HEK293 (cell line): ENCODE data around the gene ERH.

Experiments
- CTCF ChIA-PET: fragments of 350-600 bp; formaldehyde crosslinking; extraction: SDS; loops from one replicate; lab custom pipeline; 2021; ENCODE audit warnings: antibody characterized with exemption; lab: Yijun Ruan, JAX
- POLR2A ChIA-PET: fragments of 300-600 bp; formaldehyde crosslinking; extraction: SDS; loops from one replicate; lab custom pipeline; 2020; ENCODE audit warnings: antibody characterized with exemption, inconsistent platforms; lab: Yijun Ruan, JAX
- H3K27ac ChIP-seq: fragments of 200-500 bp; sonication (Bioruptor generic); 2 replicates; pipeline ENCODE4 v1.5.1; 2014; ENCODE audit warnings: low read depth, low read length, control low read depth, inconsistent platforms; ENCODE audit errors: extremely low read depth
- H3K36me3 ChIP-seq, 2 experiments: fragments of 200-500 bp in 1 of 2; sonication (Bioruptor generic) in 1 of 2; 1 replicate in 1 of 2; 2 replicates in 1 of 2; pipeline ENCODE4 v1.5.1; 2014 to 2017; ENCODE audit warnings: inconsistent platforms in 2 of 2, low read length in 2 of 2; ENCODE audit not compliant: control insufficient read depth in 2 of 2, insufficient read depth in 1 of 2
- H3K4me1 ChIP-seq: fragments of 200-500 bp; sonication (Bioruptor generic); 2 replicates; pipeline ENCODE4 v1.5.1; 2014; ENCODE audit warnings: mild to moderate bottlenecking, low read length, inconsistent platforms; ENCODE audit not compliant: control insufficient read depth, insufficient read depth
- H3K4me3 ChIP-seq: 2 replicates; pipeline ENCODE4 v1.5.1; 2011; ENCODE audit warnings: low read depth, mild to moderate bottlenecking, control low read depth, low read length, moderate library complexity
- H3K9me3 ChIP-seq: fragments of 200-500 bp; sonication (Bioruptor generic); 2 replicates; pipeline ENCODE4 v1.5.1; 2014; ENCODE audit warnings: low read depth, low read length, inconsistent platforms; ENCODE audit not compliant: control insufficient read depth, insufficient read depth
- GLIS1 ChIP-seq: fragments of 450-650 bp; formaldehyde crosslinking; IDR thresholded peaks from 2 replicates; pipeline ENCODE4 v1.5.1; 2016; ENCODE audit warnings: missing biosample characterization, missing genetic modification characterization
- KLF1 ChIP-seq: fragments of 450-650 bp; formaldehyde crosslinking; IDR thresholded peaks from 2 replicates; pipeline ENCODE4 v1.5.1; 2016; ENCODE audit warnings: missing biosample characterization, missing genetic modification characterization
- KLF10 ChIP-seq: fragments of 450-650 bp; IDR thresholded peaks from 2 replicates; pipeline ENCODE4 v1.5.1; 2018; ENCODE audit warnings: missing biosample characterization, mild to moderate bottlenecking, missing genetic modification characterization
- KLF17 ChIP-seq: fragments of 450-650 bp; formaldehyde crosslinking; IDR thresholded peaks from 2 replicates; pipeline ENCODE4 v1.5.1; 2016; ENCODE audit warnings: missing biosample characterization, missing genetic modification characterization
- SETDB1 ChIP-seq: IDR thresholded peaks from one replicate; pipeline ENCODE4 v1.6.1; 2017; ENCODE audit warnings: mild to moderate bottlenecking, low read length, moderate library complexity, mixed read lengths; ENCODE audit not compliant: insufficient read length
- SP2 ChIP-seq: fragments of 450-650 bp; formaldehyde crosslinking; IDR thresholded peaks from 2 replicates; pipeline ENCODE4 v1.5.1; 2016; ENCODE audit warnings: missing biosample characterization, missing genetic modification characterization
- YY1 ChIP-seq: fragments of 450-650 bp; formaldehyde crosslinking; IDR thresholded peaks from 2 replicates; pipeline ENCODE4 v1.5.1; 2018; ENCODE audit warnings: missing biosample characterization, missing genetic modification characterization
- YY2 ChIP-seq: fragments of 450-650 bp; formaldehyde crosslinking; IDR thresholded peaks from 2 replicates; pipeline ENCODE4 v1.5.1; 2016; ENCODE audit warnings: missing biosample characterization, missing genetic modification characterization
- ZBTB1 ChIP-seq: fragments of 450-650 bp; formaldehyde crosslinking; IDR thresholded peaks from 2 replicates; pipeline ENCODE4 v1.5.1; 2016; ENCODE audit warnings: missing biosample characterization, missing genetic modification characterization
- ZFP37 ChIP-seq: fragments of 450-650 bp; formaldehyde crosslinking; IDR thresholded peaks from 2 replicates; pipeline ENCODE4 v1.5.1; 2016; ENCODE audit warnings: missing biosample characterization, missing genetic modification characterization
- ZFP41 ChIP-seq: fragments of 450-650 bp; formaldehyde crosslinking; IDR thresholded peaks from 2 replicates; pipeline ENCODE4 v1.5.1; 2016; ENCODE audit warnings: missing biosample characterization, missing genetic modification characterization, borderline replicate concordance
- ZIC2 ChIP-seq: fragments of 450-650 bp; formaldehyde crosslinking; IDR thresholded peaks from 2 replicates; pipeline ENCODE4 v1.5.1; 2016; ENCODE audit warnings: missing biosample characterization, missing genetic modification characterization
- ZNF114 ChIP-seq: fragments of 450-650 bp; formaldehyde crosslinking; IDR thresholded peaks from 2 replicates; pipeline ENCODE4 v1.5.0; 2017; ENCODE audit warnings: missing biosample characterization, missing genetic modification characterization
- ZNF146 ChIP-seq: fragments of 450-650 bp; formaldehyde crosslinking; IDR thresholded peaks from 2 replicates; pipeline ENCODE4 v1.5.1; 2016; ENCODE audit warnings: missing biosample characterization, missing genetic modification characterization
- ZNF23 ChIP-seq: fragments of 450-650 bp; formaldehyde crosslinking; IDR thresholded peaks from 2 replicates; pipeline ENCODE4 v1.5.1; 2016; ENCODE audit warnings: missing biosample characterization, missing genetic modification characterization, borderline replicate concordance
- ZNF24 ChIP-seq: fragments of 450-650 bp; formaldehyde crosslinking; IDR thresholded peaks from 2 replicates; pipeline ENCODE4 v1.5.1; 2016; ENCODE audit warnings: missing biosample characterization, missing genetic modification characterization
- ZNF266 ChIP-seq: fragments of 450-650 bp; formaldehyde crosslinking; IDR thresholded peaks from 2 replicates; pipeline ENCODE4 v1.5.1; 2016; ENCODE audit warnings: missing biosample characterization, missing genetic modification characterization, low read depth
- ZNF280D ChIP-seq: fragments of 450-650 bp; formaldehyde crosslinking; IDR thresholded peaks from 2 replicates; pipeline ENCODE4 v1.5.1; 2016; ENCODE audit warnings: missing biosample characterization, missing genetic modification characterization
- ZNF398 ChIP-seq: fragments of 450-650 bp; formaldehyde crosslinking; IDR thresholded peaks from 2 replicates; pipeline ENCODE4 v1.5.1; 2017; ENCODE audit warnings: missing biosample characterization, missing genetic modification characterization
- ZNF529 ChIP-seq: fragments of 450-650 bp; formaldehyde crosslinking; IDR thresholded peaks from 2 replicates; pipeline ENCODE4 v1.5.1; 2017; ENCODE audit warnings: missing genetic modification characterization, missing biosample characterization; ENCODE audit not compliant: insufficient replicate concordance
- ZNF544 ChIP-seq: fragments of 450-650 bp; formaldehyde crosslinking; IDR thresholded peaks from 2 replicates; pipeline ENCODE4 v1.5.0; 2017; ENCODE audit warnings: missing biosample characterization, missing genetic modification characterization
- ZNF623 ChIP-seq: fragments of 450-650 bp; formaldehyde crosslinking; IDR thresholded peaks from 2 replicates; pipeline ENCODE4 v1.5.1; 2016; ENCODE audit warnings: missing biosample characterization, missing genetic modification characterization
- ZNF660 ChIP-seq: fragments of 450-650 bp; IDR thresholded peaks from 2 replicates; pipeline ENCODE4 v1.5.1; 2018; ENCODE audit warnings: missing biosample characterization, mild to moderate bottlenecking, missing genetic modification characterization
- ZNF670 ChIP-seq: fragments of 450-650 bp; formaldehyde crosslinking; IDR thresholded peaks from 2 replicates; pipeline ENCODE4 v1.5.1; 2016; ENCODE audit warnings: missing biosample characterization, missing genetic modification characterization, low read depth
- ZNF692 ChIP-seq: fragments of 450-650 bp; formaldehyde crosslinking; IDR thresholded peaks from 2 replicates; pipeline ENCODE4 v1.5.1; 2016; ENCODE audit warnings: missing biosample characterization, missing genetic modification characterization
- ZNF76 ChIP-seq: fragments of 450-650 bp; formaldehyde crosslinking; IDR thresholded peaks from 2 replicates; pipeline ENCODE4; 2016; ENCODE audit warnings: low read depth, missing biosample characterization, missing genetic modification characterization, borderline replicate concordance
- ZNF791 ChIP-seq: fragments of 450-650 bp; formaldehyde crosslinking; IDR thresholded peaks from 2 replicates; pipeline ENCODE4 v1.5.1; 2016; ENCODE audit warnings: missing biosample characterization, missing genetic modification characterization
- ZNF837 ChIP-seq: fragments of 450-650 bp; formaldehyde crosslinking; IDR thresholded peaks from 2 replicates; pipeline ENCODE4 v1.5.1; 2016; ENCODE audit warnings: missing biosample characterization, missing genetic modification characterization
- ZNF843 ChIP-seq: fragments of 450-650 bp; formaldehyde crosslinking; IDR thresholded peaks from 2 replicates; pipeline ENCODE4 v1.5.1; 2016; ENCODE audit warnings: missing biosample characterization, missing genetic modification characterization
- ZXDB ChIP-seq: fragments of 450-650 bp; formaldehyde crosslinking; IDR thresholded peaks from 2 replicates; pipeline ENCODE4 v1.5.1; 2016; ENCODE audit warnings: missing biosample characterization, missing genetic modification characterization

Gene ERH

GRCh38 chr14:69356903-69357543, 41.1 kb downstream of the ERH start:
- Histone ChIP-seq H3K36me3 (no peaks in the 10 kb centered on the region), H3K9me3 (no peaks in the 10 kb centered on the region), H3K4me1 (peaks cover 8% of the 10 kb centered on the region; the same call in 1 of the 2 replicates), H3K4me3 (no peak overlapping the region), H3K27ac (no peak overlapping the region)
- CTCF ChIA-PET, result interaction anchor here (0.6 to 1.1 kb wide), 2 partner anchors 10 to 97 kb away, joined by 3 to 7 read pairs; partner anchors contain the start of gene GALNT16
- TF ChIP-seq ZNF280D (tag by site-specific recombination) (no peak), ZNF544 (tag by site-specific recombination) (no peak), ZBTB1 (tag by site-specific recombination) (no peak), ZNF266 (tag by site-specific recombination) (no peak), ZNF398 (tag by site-specific recombination) (no peak), KLF1 (tag by site-specific recombination) (no peak), KLF17 (tag by site-specific recombination) (no peak), YY1 (tag by site-specific recombination) (no peak), ZNF146 (tag by site-specific recombination) (no peak), SP2 (tag by site-specific recombination) (no peak), ZFP41 (tag by site-specific recombination) (no peak), ZNF660 (no peak), ZNF529 (no peak), ZNF843 (tag by site-specific recombination) (no peak), ZNF23 (tag by site-specific recombination) (no peak), ZNF837 (tag by site-specific recombination) (no peak), ZNF623 (tag by site-specific recombination) (no peak), ZNF24 (no peak)
- POLR2A ChIA-PET, result no interaction called here

- ChIA-PET POLR2A (no interaction called here), CTCF (no interaction called here)
- Histone ChIP-seq H3K9me3 (no peaks in the 10 kb centered on the region), H3K4me1 (peaks cover 5% of the 10 kb centered on the region; the same call in 1 of the 2 replicates), H3K4me3 (no peak overlapping the region), H3K27ac (no peak overlapping the region), H3K36me3 (no peaks in the 10 kb centered on the region)
- TF ChIP-seq ZFP37 (tag by site-specific recombination) (no peak), YY2 (tag by site-specific recombination) (no peak), GLIS1 (tag by site-specific recombination) (peak; percentile 19; the same call in 1 of the 2 replicates), ZNF837 (tag by site-specific recombination) (no peak), KLF1 (tag by site-specific recombination) (no peak), ZNF692 (no peak), ZNF670 (tag by site-specific recombination) (no peak), ZXDB (tag by site-specific recombination) (no peak), ZNF76 (tag by site-specific recombination) (no peak), ZIC2 (tag by site-specific recombination) (peak; percentile 63), KLF10 (no peak), SETDB1 (no peak), ZNF791 (tag by site-specific recombination) (no peak), ZNF114 (tag by site-specific recombination) (no peak)
Measured at GRCh38 chr14:69355607-69356281, 42.4 kb downstream of the ERH start.
